Measurements from ENCODE around the gene TLDC2.
"Not testable (repeated sequence)": the region's sequence is repeated elsewhere in the genome, so short reads cannot be mapped to it uniquely, and the experiment has no call there.

Gene TLDC2

GRCh38 chr20:36924167-36925045 is 48.5 kb downstream of the TLDC2 start:
- no peak overlapping the region for H3K4me3 ChIP-seq (replicated peaks; ENCODE audit: low read depth, low read length)
- no peak for DNase-seq (ENCODE audit: extremely low read depth, low read depth)
- TF ChIP-seq, protein P1, sequence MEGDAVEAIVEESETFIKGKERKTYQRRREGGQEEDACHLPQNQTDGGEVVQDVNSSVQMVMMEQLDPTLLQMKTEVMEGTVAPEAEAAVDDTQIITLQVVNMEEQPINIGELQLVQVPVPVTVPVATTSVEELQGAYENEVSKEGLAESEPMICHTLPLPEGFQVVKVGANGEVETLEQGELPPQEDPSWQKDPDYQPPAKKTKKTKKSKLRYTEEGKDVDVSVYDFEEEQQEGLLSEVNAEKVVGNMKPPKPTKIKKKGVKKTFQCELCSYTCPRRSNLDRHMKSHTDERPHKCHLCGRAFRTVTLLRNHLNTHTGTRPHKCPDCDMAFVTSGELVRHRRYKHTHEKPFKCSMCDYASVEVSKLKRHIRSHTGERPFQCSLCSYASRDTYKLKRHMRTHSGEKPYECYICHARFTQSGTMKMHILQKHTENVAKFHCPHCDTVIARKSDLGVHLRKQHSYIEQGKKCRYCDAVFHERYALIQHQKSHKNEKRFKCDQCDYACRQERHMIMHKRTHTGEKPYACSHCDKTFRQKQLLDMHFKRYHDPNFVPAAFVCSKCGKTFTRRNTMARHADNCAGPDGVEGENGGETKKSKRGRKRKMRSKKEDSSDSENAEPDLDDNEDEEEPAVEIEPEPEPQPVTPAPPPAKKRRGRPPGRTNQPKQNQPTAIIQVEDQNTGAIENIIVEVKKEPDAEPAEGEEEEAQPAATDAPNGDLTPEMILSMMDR (IDR thresholded peaks at IDR 0.05; ENCODE audit: low read depth, low read length, missing control alignments), result no peak

DNA sequence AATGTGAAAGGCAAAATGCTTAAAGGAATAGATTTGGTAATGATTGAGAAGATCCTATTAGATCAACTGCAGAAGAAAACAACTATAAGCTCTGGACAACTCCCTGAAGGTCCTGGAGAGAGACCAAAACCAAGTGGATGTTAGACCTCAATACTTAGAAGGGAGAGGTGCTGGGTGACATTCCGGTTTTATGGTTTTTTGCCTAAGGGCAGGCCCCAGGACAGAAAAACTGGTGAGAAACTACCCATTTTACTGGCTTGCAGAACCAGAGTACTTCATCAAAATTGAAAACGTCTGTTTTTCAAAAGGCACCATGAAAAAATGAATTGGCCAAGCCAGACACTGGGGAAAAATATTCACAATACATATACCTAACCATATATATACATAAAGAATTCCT is 49.3 kb downstream of the TLDC2 start:
- DNase-seq (ENCODE audit: extremely low read depth, low read depth), result no peak
- no peak overlapping the region for H3K4me3 ChIP-seq (replicated peaks; ENCODE audit: low read depth, low read length)
- TF ChIP-seq, protein P1 (IDR thresholded peaks at IDR 0.05; ENCODE audit: low read depth, low read length, missing control alignments), result no peak

GRCh38 chr20:36926653-36927200 is 50.8 kb downstream of the TLDC2 start:
- TF ChIP-seq, protein P1 (IDR thresholded peaks at IDR 0.05; ENCODE audit: low read depth, low read length, missing control alignments), result no peak
- DNase-seq (ENCODE audit: extremely low read depth, low read depth), result no peak
- no peak overlapping the region for H3K4me3 ChIP-seq (replicated peaks; ENCODE audit: low read depth, low read length)

GRCh38 chr20:36927704-36928103 is 51.8 kb downstream of the TLDC2 start:
- TF ChIP-seq, protein P1 (IDR thresholded peaks at IDR 0.05; ENCODE audit: low read depth, low read length, missing control alignments), result no peak
- DNase-seq (ENCODE audit: extremely low read depth, low read depth), result no peak
- H3K4me3 ChIP-seq (replicated peaks; ENCODE audit: low read depth, low read length), result no peak overlapping the region

DNA sequence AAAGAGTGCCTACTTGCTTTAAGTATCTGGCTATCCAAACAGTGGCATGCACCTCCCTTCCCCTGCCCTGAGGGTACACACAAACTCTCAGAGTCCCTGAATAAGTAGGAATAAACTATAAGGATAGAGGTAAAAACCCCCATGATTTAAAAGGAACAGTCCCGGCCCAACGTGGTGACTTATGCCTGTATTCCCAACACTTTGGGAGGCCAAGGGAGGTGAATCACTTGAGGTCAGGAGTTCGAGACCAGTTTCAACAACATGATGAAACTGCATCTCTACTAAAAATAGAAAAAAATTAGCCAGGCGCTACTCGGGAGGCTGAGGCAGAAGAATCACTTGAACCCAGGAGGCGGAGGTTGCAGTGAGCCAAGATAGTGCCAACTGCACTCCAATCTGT is 53.4 kb downstream of the TLDC2 start:
- H3K4me3 ChIP-seq (replicated peaks; ENCODE audit: low read depth, low read length), result no peak overlapping the region
- TF ChIP-seq, protein P1 (IDR thresholded peaks at IDR 0.05; ENCODE audit: low read depth, low read length, missing control alignments), result no peak
- DNase-seq (ENCODE audit: extremely low read depth, low read depth), result no peak

GRCh38 chr20:36929691-36930090 is 53.8 kb downstream of the TLDC2 start:
- DNase-seq (ENCODE audit: extremely low read depth, low read depth), result no peak
- no peak overlapping the region for H3K4me3 ChIP-seq (replicated peaks; ENCODE audit: low read depth, low read length)
- TF ChIP-seq, protein P1 (IDR thresholded peaks at IDR 0.05; ENCODE audit: low read depth, low read length, missing control alignments), result no peak

DNA sequence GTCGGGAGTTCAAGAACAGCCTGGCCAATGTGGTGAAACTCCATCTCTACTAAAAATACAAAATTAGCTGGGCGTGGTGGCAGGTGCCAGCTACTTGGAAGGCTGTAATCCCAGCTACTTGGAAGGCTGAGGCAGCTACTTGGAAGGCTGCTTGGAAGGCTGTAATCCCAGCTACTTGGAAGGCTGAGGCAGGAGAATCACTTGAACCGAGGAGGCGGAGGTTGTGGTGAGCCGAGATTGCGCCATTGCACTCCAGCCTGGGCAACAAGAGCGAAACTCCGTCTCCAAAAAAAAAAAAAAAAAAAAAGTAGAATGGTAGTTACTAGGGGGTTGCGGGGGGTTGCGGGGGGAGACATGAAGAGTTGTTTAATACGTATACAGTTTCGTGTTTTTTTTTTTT is 56.1 kb downstream of the TLDC2 start:
- DNase-seq (ENCODE audit: extremely low read depth, low read depth); H3K4me3 ChIP-seq (replicated peaks; ENCODE audit: low read depth, low read length): not testable (repeated sequence)

Data from HFF-Myc (cell line).